Gastroesophageal sphincter (tissue), 3 donors: ENCODE measurements around the gene DNM3.

Experiments used
- POLR2A ChIP-seq, 2 donors: fragments of 450-650 bp; IDR thresholded peaks; one replicate each; pipeline ENCODE4 v1.6.1; 2017; ENCODE audit warnings: antibody characterized with exemption in 2 of 2, mild to moderate bottlenecking in 2 of 2, moderate library complexity in 1 of 2
- POLR2AphosphoS5 ChIP-seq: sonication (generic); formaldehyde crosslinking; IDR thresholded peaks from one replicate; pipeline ENCODE4 v1.6.1; 2017; ENCODE audit warnings: antibody characterized with exemption
- TF ChIP-seq, protein P1 (sequence below), 4 experiments: fragments of 200-600 bp in 2 of 4; fragments of 450-650 bp in 2 of 4; sonication (generic) in 1 of 4; IDR thresholded peaks; one replicate each; pipeline ENCODE4 v1.5.1; 2017 to 2019; ENCODE audit warnings: antibody characterized with exemption in 4 of 4, mild to moderate bottlenecking in 2 of 4, moderate library complexity in 2 of 4

DNA sequence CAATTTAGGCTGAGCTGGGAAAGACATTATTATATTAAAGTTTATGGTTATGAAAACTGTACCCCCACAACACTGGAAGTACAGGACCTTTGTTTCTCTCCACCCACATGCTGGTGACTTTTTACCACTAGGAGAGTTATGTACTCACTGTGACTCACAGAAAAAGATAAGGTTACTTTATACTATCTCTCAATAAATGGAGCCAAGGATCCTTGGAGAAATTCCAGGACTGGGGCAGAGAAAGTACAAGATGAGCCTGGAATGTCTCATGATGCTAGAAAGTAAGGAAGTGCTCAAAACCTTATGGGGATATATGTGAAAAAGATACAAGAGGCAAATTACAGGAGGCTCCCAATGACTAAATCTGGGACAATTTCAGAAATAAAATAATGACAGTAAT, 515.3 kb downstream of the DNM3 start:
- TF ChIP-seq POLR2A (IDR thresholded peaks at IDR 0.05) (no peak), POLR2AphosphoS5 (no peak)
- TF ChIP-seq, protein P1, sequence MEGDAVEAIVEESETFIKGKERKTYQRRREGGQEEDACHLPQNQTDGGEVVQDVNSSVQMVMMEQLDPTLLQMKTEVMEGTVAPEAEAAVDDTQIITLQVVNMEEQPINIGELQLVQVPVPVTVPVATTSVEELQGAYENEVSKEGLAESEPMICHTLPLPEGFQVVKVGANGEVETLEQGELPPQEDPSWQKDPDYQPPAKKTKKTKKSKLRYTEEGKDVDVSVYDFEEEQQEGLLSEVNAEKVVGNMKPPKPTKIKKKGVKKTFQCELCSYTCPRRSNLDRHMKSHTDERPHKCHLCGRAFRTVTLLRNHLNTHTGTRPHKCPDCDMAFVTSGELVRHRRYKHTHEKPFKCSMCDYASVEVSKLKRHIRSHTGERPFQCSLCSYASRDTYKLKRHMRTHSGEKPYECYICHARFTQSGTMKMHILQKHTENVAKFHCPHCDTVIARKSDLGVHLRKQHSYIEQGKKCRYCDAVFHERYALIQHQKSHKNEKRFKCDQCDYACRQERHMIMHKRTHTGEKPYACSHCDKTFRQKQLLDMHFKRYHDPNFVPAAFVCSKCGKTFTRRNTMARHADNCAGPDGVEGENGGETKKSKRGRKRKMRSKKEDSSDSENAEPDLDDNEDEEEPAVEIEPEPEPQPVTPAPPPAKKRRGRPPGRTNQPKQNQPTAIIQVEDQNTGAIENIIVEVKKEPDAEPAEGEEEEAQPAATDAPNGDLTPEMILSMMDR (IDR thresholded peaks at IDR 0.05), result no peak
